OCI-LY7 (cell line): ENCODE results near the gene PIBF1. TPM values are rescaled to one million over a fixed set of nuclear protein-coding genes. Genes with fewer than 3 reads are reported as not detected.

Source experiments
- BruUV-seq: library from RNA; stranded (reverse); fragments of 400-500 nt; replicated peaks from 2 replicates; lab custom pipeline; 2021; lab: Mats Ljungman, UMichigan
- CTCF ChIA-PET: fragments of 300-600 bp; sonication (Branson Sonifier 250); formaldehyde crosslinking; loops from one replicate; lab custom pipeline; 2022; ENCODE audit warnings: antibody characterized with exemption; ENCODE audit not compliant: unreplicated experiment; lab: Charles Lee
- POLR2A ChIA-PET: fragments of 300-600 bp; sonication (Branson Sonifier 250); formaldehyde crosslinking; loops from one replicate; lab custom pipeline; 2022; ENCODE audit warnings: antibody characterized with exemption; lab: Charles Lee
- DNase-seq: peaks from one replicate; pipeline ENCODE4 v3.0.0-alpha.2; 2015; ENCODE audit warnings: low spot score
- H2AFZ ChIP-seq: fragments of 200-600 bp; sonication (generic), shearing (Covaris generic); 2 replicates; pipeline ENCODE4 v1.6.1; 2014; ENCODE audit warnings: mild to moderate bottlenecking, antibody characterized with exemption, low read length, moderate library complexity
- H3K27ac ChIP-seq: fragments of 200-600 bp; sonication (generic); 2 replicates; pipeline ENCODE4 v1.5.1; 2014; ENCODE audit warnings: mixed run types, low read depth, mild to moderate bottlenecking, moderate library complexity, low read length, inconsistent platforms; ENCODE audit not compliant: poor library complexity, severe bottlenecking
- H3K36me3 ChIP-seq: fragments of 200-600 bp; sonication (generic); 2 replicates; pipeline ENCODE4 v1.6.1; 2014; ENCODE audit warnings: mild to moderate bottlenecking, antibody characterized with exemption, low read length, moderate library complexity, mixed read lengths; ENCODE audit not compliant: insufficient read depth
- H3K4me1 ChIP-seq: fragments of 200-600 bp; sonication (generic); 2 replicates; pipeline ENCODE4 v1.5.1; 2014; ENCODE audit warnings: mild to moderate bottlenecking, low read length; ENCODE audit not compliant: insufficient read depth, poor library complexity, severe bottlenecking
- H3K4me2 ChIP-seq: fragments of 200-600 bp; sonication (generic); 2 replicates; pipeline ENCODE4 v1.6.1; 2014; ENCODE audit warnings: mild to moderate bottlenecking, low read length
- H3K4me3 ChIP-seq: fragments of 200-600 bp; sonication (generic); 2 replicates; pipeline ENCODE4 v1.5.1; 2014; ENCODE audit warnings: mild to moderate bottlenecking, low read depth, low read length; ENCODE audit not compliant: poor library complexity, severe bottlenecking
- H3K79me2 ChIP-seq: fragments of 200-600 bp; sonication (generic); 2 replicates; pipeline ENCODE4 v1.6.1; 2016; ENCODE audit warnings: low read depth, mild to moderate bottlenecking, low read length, moderate library complexity, mixed read lengths; ENCODE audit not compliant: insufficient read depth
- H3K9me2 ChIP-seq: fragments of 200-600 bp; sonication (generic); 2 replicates; pipeline ENCODE4 v1.6.1; 2016; ENCODE audit warnings: mild to moderate bottlenecking, low read length, mixed read lengths; ENCODE audit not compliant: insufficient read depth
- H3K9me3 ChIP-seq: fragments of 200-600 bp; sonication (generic); 2 replicates; pipeline ENCODE4 v1.6.1; 2014; ENCODE audit warnings: mild to moderate bottlenecking, mixed run types, low read length, mixed read lengths
- H4K20me1 ChIP-seq: fragments of 200-600 bp; sonication (generic); 2 replicates; pipeline ENCODE4 v1.6.1; 2014; ENCODE audit warnings: mild to moderate bottlenecking, antibody characterized with exemption, low read length, moderate library complexity, mixed read lengths; ENCODE audit not compliant: insufficient read depth
- CTCF ChIP-seq: fragments of 200-600 bp; sonication (generic); conservative IDR thresholded peaks from 2 replicates; pipeline ENCODE4 v1.5.1; 2014; ENCODE audit warnings: mild to moderate bottlenecking, antibody characterized with exemption, low read length, moderate library complexity, mixed read lengths
- EZH2phosphoT487 ChIP-seq: fragments of 200-600 bp; sonication (generic); IDR thresholded peaks from 2 replicates; pipeline ENCODE4 v1.6.1; 2018; ENCODE audit warnings: low read depth, borderline replicate concordance, mild to moderate bottlenecking, mixed run types, antibody characterized with exemption, low read length, moderate library complexity, mixed read lengths
- intact Hi-C: fragments of 100-400 bp; cut with micrococcal nuclease; formaldehyde crosslinking; loops from one replicate; pipeline ENCODE4 v1.10.0; 2022; ENCODE audit not compliant: unreplicated experiment
- total RNA-seq, 2 experiments: library from RNA; depleted of rRNA in 1 of 2; stranded (reverse); fragments of >200 nt in 1 of 2; shearing (Covaris generic) in 1 of 2; gene quantifications; 2 replicates each; pipeline ENCODE4 v1.2.3, GENCODE V29; 2014 to 2022

The PIBF1 gene
- total RNA-seq, 2 experiments from 2014 or later: 23.2 to 33.7 TPM

- Histone ChIP-seq H3K36me3 (no peaks in the 10 kb centered on the region), H3K27ac (no peak overlapping the region), H3K4me2 (no peak overlapping the region), H2AFZ (no peak overlapping the region), H3K79me2 (no peaks in the 10 kb centered on the region), H4K20me1 (no peaks in the 10 kb centered on the region), H3K9me2 (no peaks in the 10 kb centered on the region), H3K4me3 (no peak overlapping the region), H3K9me3 (no peaks in the 10 kb centered on the region), H3K4me1 (no peaks in the 10 kb centered on the region)
- intact Hi-C loops: no loop called here
- DNase-seq: no peak
- no TSS peak for BruUV-seq
- TF ChIP-seq EZH2phosphoT487 (no peak), CTCF (no peak)
- ChIA-PET POLR2A (interaction anchor here (1.6 kb wide), 1 partner anchor 11 kb away, joined by 6 read pairs; no protein-coding TSS in a partner anchor), CTCF (no interaction called here)
Observed at GRCh38 chr13:72985610-72986009, 203.7 kb downstream of the PIBF1 start.

GRCh38 chr13:72986197-72986596 is 204.3 kb downstream of the PIBF1 start:
- Histone ChIP-seq H4K20me1 (no peaks in the 10 kb centered on the region), H3K36me3 (no peaks in the 10 kb centered on the region), H3K9me3 (no peaks in the 10 kb centered on the region), H3K4me1 (no peaks in the 10 kb centered on the region), H2AFZ (no peak overlapping the region), H3K4me2 (no peak overlapping the region), H3K27ac (no peak overlapping the region), H3K9me2 (no peaks in the 10 kb centered on the region), H3K4me3 (no peak overlapping the region), H3K79me2 (no peaks in the 10 kb centered on the region)
- intact Hi-C loops: no loop called here
- ChIA-PET CTCF (no interaction called here), POLR2A (no interaction called here)
- no TSS peak for BruUV-seq
- no peak for DNase-seq
- no peak for TF ChIP-seq EZH2phosphoT487
- TF ChIP-seq CTCF: no peak

GRCh38 chr13:72990953-72991352 is 209.0 kb downstream of the PIBF1 start:
- H3K4me1 ChIP-seq: no peaks in the 10 kb centered on the region
- no peaks in the 10 kb centered on the region for H3K79me2 ChIP-seq
- no peak for DNase-seq
- no peak overlapping the region for H2AFZ ChIP-seq
- no peak overlapping the region for H3K4me3 ChIP-seq
- no peak overlapping the region for H3K4me2 ChIP-seq
- no peaks in the 10 kb centered on the region for H3K9me2 ChIP-seq
- no peak overlapping the region for H3K27ac ChIP-seq
- H3K36me3 ChIP-seq: no peaks in the 10 kb centered on the region
- no peaks in the 10 kb centered on the region for H3K9me3 ChIP-seq
- ChIA-PET POLR2A (interaction anchor here (1.3 kb wide), 1 partner anchor 9 kb away, joined by 3 read pairs; no protein-coding TSS in a partner anchor), CTCF (no interaction called here)
- intact Hi-C loops: no loop called here
- BruUV-seq: no TSS peak
- no peaks in the 10 kb centered on the region for H4K20me1 ChIP-seq
- TF ChIP-seq CTCF (no peak), EZH2phosphoT487 (no peak)
